GM12878 (cell line): ENCODE results near the gene NEK5. TPM values are rescaled to one million over a fixed set of nuclear protein-coding genes. Genes with fewer than 3 reads are reported as not detected.
A peak's percentile ranks its signal among the peaks of the same experiment; 100 is the strongest.
"Not testable (repeated sequence)": the region's sequence is repeated elsewhere in the genome, so short reads cannot be mapped to it uniquely, and the experiment has no call there.

ENCODE experiments used
- ATAC-seq: fragments of 200-7000 bp; cut with Tn5 transposase; 3 replicates; pipeline ENCODE4 v1.9.1; 2020; ENCODE audit warnings: mild to moderate bottlenecking, moderate library complexity
- BruUV-seq: library from RNA; stranded (reverse); fragments of 400-500 nt; replicated peaks from 2 replicates; lab custom pipeline; 2021; lab: Mats Ljungman, UMichigan
- CTCF ChIA-PET: fragments of 300-600 bp; sonication (Branson Sonifier 250); formaldehyde crosslinking; extraction: SDS; loops from one replicate; lab custom pipeline; 2021; ENCODE audit warnings: inconsistent platforms; lab: Yijun Ruan, JAX
- POLR2A ChIA-PET: fragments of 350-600 bp; formaldehyde crosslinking; extraction: SDS; loops from one replicate; lab custom pipeline; 2021; ENCODE audit warnings: inconsistent platforms; lab: Charles Lee
- RAD21 ChIA-PET: fragments of 300-600 bp; sonication (Branson Sonifier 250); formaldehyde crosslinking; loops from one replicate; lab custom pipeline; 2023; ENCODE audit warnings: antibody characterized with exemption; ENCODE audit not compliant: unreplicated experiment; lab: Charles Lee
- SMC1A ChIA-PET: fragments of 300-600 bp; sonication (Branson Sonifier 250); formaldehyde crosslinking; loops from one replicate; lab custom pipeline; 2023; ENCODE audit not compliant: unreplicated experiment, uncharacterized antibody; lab: Charles Lee
- DNase-seq: peaks from one replicate; pipeline ENCODE4 v3.0.0-alpha.2; 2011; ENCODE audit warnings: low read depth, low spot score
- FAIRE-seq: peaks from 3 replicates; lab custom pipeline; 2011; peaks lifted over from hg19 to GRCh38; lab: Jason Lieb, UNC
- H2AFZ ChIP-seq: 2 replicates; pipeline ENCODE4 v1.6.0; 2011; ENCODE audit warnings: low read depth, low read length, control low read depth; ENCODE audit not compliant: control insufficient read depth
- H3K27ac ChIP-seq: 2 replicates; pipeline ENCODE4 v1.5.1; 2011; ENCODE audit warnings: control low read depth; ENCODE audit not compliant: control insufficient read depth, insufficient read depth
- H3K27me3 ChIP-seq, 2 experiments: replicated peaks in 1 of 2; 2 replicates each; pipeline versions ENCODE4 v1.6.0 to v1.6.1; 2011; ENCODE audit warnings: low read length in 1 of 2; ENCODE audit not compliant: control insufficient read depth in 2 of 2, insufficient read depth in 2 of 2
- H3K36me3 ChIP-seq, 2 experiments: 2 replicates each; pipeline ENCODE4 v1.5.1; 2011; ENCODE audit warnings: low read length in 1 of 2; ENCODE audit not compliant: control insufficient read depth in 2 of 2, insufficient read depth in 2 of 2
- H3K4me1 ChIP-seq: 2 replicates; pipeline ENCODE4 v1.6.1; 2011; ENCODE audit warnings: mild to moderate bottlenecking, low read length, moderate library complexity, mixed read lengths; ENCODE audit not compliant: control insufficient read depth, insufficient read depth
- H3K4me2 ChIP-seq: 2 replicates; pipeline ENCODE4 v1.6.0; 2011; ENCODE audit warnings: control low read depth; ENCODE audit not compliant: control insufficient read depth, insufficient read depth
- H3K4me3 ChIP-seq: fragments of 200-600 bp; sonication (generic); 2 replicates; pipeline ENCODE4 v1.5.1; 2016
- H3K79me2 ChIP-seq: 2 replicates; pipeline ENCODE4 v1.6.0; 2011; ENCODE audit warnings: low read length; ENCODE audit not compliant: control insufficient read depth, insufficient read depth
- H3K9ac ChIP-seq: 2 replicates; pipeline ENCODE4 v1.8.0; 2011; ENCODE audit warnings: low read length, control low read depth, mixed read lengths; ENCODE audit not compliant: control insufficient read depth, insufficient read depth
- H3K9me3 ChIP-seq: replicated peaks from 3 replicates; pipeline ENCODE4 v1.5.1; 2011; ENCODE audit warnings: mild to moderate bottlenecking, low read length; ENCODE audit not compliant: control insufficient read depth, insufficient read depth
- H4K20me1 ChIP-seq: 2 replicates; pipeline ENCODE4 v1.6.0; 2011; ENCODE audit not compliant: control insufficient read depth, insufficient read depth
- E4F1 ChIP-seq: fragments of 450-650 bp; IDR thresholded peaks from 2 replicates; pipeline ENCODE4 v1.6.1; 2018; ENCODE audit warnings: borderline replicate concordance, mild to moderate bottlenecking; ENCODE audit not compliant: partially characterized antibody
- JUNB ChIP-seq: IDR thresholded peaks from 2 replicates; pipeline ENCODE4 v1.6.1; 2016; ENCODE audit warnings: antibody characterized with exemption, mild to moderate bottlenecking
- RUNX3 ChIP-seq: IDR thresholded peaks from 2 replicates; pipeline ENCODE4 v1.6.1; 2012; ENCODE audit warnings: low read length, inconsistent platforms
- SMC3 ChIP-seq: IDR thresholded peaks from 2 replicates; pipeline ENCODE4 v1.6.1; 2011; ENCODE audit warnings: low read length, improper control_type of control experiment, borderline replicate concordance
- TCF12 ChIP-seq: IDR thresholded peaks from 2 replicates; pipeline ENCODE4 v1.6.1; 2011; ENCODE audit warnings: low read depth, mild to moderate bottlenecking, low read length
- WGBS: methylation state at CpG from one replicate; pipeline ENCODE4 v1.1.6; 2016; ENCODE audit warnings: low lambda C conversion rate; ENCODE audit not compliant: insufficient replicate concordance, insufficient coverage; ENCODE audit errors: missing lambda C conversion rate; 5-methylcytosine and 5-hydroxymethylcytosine counted together
- in situ Hi-C: fragments of 300-500 bp; cut with MboI; formaldehyde crosslinking; loops from 9 replicates; pipeline ENCODE4 v1.14.3; 2018; ENCODE audit warnings: mixed read lengths
- intact Hi-C: fragments of 100-400 bp; cut with micrococcal nuclease; formaldehyde crosslinking; loops from one replicate; pipeline ENCODE4 v1.14.2; 2022; ENCODE audit not compliant: unreplicated experiment
- polyA plus RNA-seq, 11 experiments: library from polyadenylated mRNA; depleted of rRNA in 4 of 11; unstranded in 6 of 11; stranded (reverse) in 5 of 11; fragments of >200 nt; fragmentation: Nextera tagmentation in 4 of 11; fragmentation: Illumina TruSeq in 1 of 11; extraction: Ambion mirVana in 4 of 11; extraction: Trizol in 1 of 11; gene quantifications; 1 replicate in 1 of 11; 2 replicates in 10 of 11; pipeline versions ENCODE4 v1.2.1 to v1.2.3, GENCODE V29; 2011 to 2016; ENCODE audit warnings: inconsistent platforms in 2 of 11, missing spikeins in 2 of 11, low read depth in 1 of 11
- total RNA-seq, 4 experiments: library from RNA; depleted of rRNA in 3 of 4; stranded (reverse); fragments of >200 nt in 3 of 4; fragmentation: Illumina TruSeq in 1 of 4; extraction: Trizol in 1 of 4; gene quantifications; 2 replicates each; pipeline versions ENCODE4 v1.2.1 to v1.2.3, GENCODE V29; 2013 to 2021
- TF ChIP-seq, protein P1 (sequence below): fragments of 450-650 bp; IDR thresholded peaks from 2 replicates; pipeline ENCODE4 v1.6.1; 2018; ENCODE audit warnings: mild to moderate bottlenecking, low read depth, moderate library complexity; ENCODE audit not compliant: partially characterized antibody
- TF ChIP-seq, protein P2 (sequence below): IDR thresholded peaks from 2 replicates; pipeline ENCODE4 v1.6.1; 2011; ENCODE audit warnings: mild to moderate bottlenecking, low read depth, low read length, moderate library complexity; ENCODE audit not compliant: insufficient replicate concordance

NEK5 gene
- total and polyA plus RNA-seq, 10 of the 15 experiments (the other 5 are each of a cell fraction or from before 2014, with no cell fraction given): 0.04 to 0.32 (median 0.20) TPM; not detected in 6

- TF ChIP-seq, protein P1, sequence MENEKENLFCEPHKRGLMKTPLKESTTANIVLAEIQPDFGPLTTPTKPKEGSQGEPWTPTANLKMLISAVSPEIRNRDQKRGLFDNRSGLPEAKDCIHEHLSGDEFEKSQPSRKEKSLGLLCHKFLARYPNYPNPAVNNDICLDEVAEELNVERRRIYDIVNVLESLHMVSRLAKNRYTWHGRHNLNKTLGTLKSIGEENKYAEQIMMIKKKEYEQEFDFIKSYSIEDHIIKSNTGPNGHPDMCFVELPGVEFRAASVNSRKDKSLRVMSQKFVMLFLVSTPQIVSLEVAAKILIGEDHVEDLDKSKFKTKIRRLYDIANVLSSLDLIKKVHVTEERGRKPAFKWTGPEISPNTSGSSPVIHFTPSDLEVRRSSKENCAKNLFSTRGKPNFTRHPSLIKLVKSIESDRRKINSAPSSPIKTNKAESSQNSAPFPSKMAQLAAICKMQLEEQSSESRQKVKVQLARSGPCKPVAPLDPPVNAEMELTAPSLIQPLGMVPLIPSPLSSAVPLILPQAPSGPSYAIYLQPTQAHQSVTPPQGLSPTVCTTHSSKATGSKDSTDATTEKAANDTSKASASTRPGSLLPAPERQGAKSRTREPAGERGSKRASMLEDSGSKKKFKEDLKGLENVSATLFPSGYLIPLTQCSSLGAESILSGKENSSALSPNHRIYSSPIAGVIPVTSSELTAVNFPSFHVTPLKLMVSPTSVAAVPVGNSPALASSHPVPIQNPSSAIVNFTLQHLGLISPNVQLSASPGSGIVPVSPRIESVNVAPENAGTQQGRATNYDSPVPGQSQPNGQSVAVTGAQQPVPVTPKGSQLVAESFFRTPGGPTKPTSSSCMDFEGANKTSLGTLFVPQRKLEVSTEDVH: no peak
- TF ChIP-seq, protein P2, sequence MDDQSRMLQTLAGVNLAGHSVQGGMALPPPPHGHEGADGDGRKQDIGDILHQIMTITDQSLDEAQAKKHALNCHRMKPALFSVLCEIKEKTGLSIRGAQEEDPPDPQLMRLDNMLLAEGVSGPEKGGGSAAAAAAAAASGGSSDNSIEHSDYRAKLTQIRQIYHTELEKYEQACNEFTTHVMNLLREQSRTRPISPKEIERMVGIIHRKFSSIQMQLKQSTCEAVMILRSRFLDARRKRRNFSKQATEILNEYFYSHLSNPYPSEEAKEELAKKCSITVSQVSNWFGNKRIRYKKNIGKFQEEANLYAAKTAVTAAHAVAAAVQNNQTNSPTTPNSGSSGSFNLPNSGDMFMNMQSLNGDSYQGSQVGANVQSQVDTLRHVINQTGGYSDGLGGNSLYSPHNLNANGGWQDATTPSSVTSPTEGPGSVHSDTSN: no peak
- no peak for TF ChIP-seq E4F1
Measured at GRCh38 chr13:52034616-52035226, 94.2 kb downstream of the NEK5 start (continued).

GRCh38 chr13:52033039-52033438 lies 95.8 kb downstream of the NEK5 start:
- TF ChIP-seq RUNX3: 0 out of 2 replicates have a peak, but pooled peaks have one; percentile 31
- peak; percentile 72 for TF ChIP-seq JUNB
- TF ChIP-seq TCF12: 0 out of 2 replicates have a peak, but pooled peaks have one; percentile 35
- TF ChIP-seq SMC3: no peak
- peak; percentile 55 for ATAC-seq
- intact Hi-C loops (no loop called here), in situ Hi-C loops (no loop called here)
- no peak overlapping the region for H3K4me3 ChIP-seq
- ChIA-PET SMC1A (interaction anchor here (1.6 kb wide), 1 partner anchor 13 kb away, joined by 5 read pairs; no protein-coding TSS in a partner anchor), POLR2A (no interaction called here), CTCF (interaction anchor here (0.6 to 1.6 kb wide), 2 partner anchors 29 to 96 kb away, joined by 3 read pairs; partner anchors contain the start of gene NEK5), RAD21 (no interaction called here)
- H3K9me3 ChIP-seq: no peaks in the 10 kb centered on the region
- H3K36me3 ChIP-seq: no peaks in the 10 kb centered on the region; a peak in 1 of 4 replicates
- H3K27ac ChIP-seq: no peak overlapping the region
- DNase-seq: no peak
- no TSS peak for BruUV-seq
- no peak for FAIRE-seq
- H3K27me3 ChIP-seq: no peaks in the 10 kb centered on the region
- no peaks in the 10 kb centered on the region for H3K4me1 ChIP-seq
- no peak overlapping the region for H3K4me2 ChIP-seq
- WGBS: 15% methylated on average over 2 of the region's 2 CpGs
- H3K79me2 ChIP-seq: no peaks in the 10 kb centered on the region
- no peaks in the 10 kb centered on the region for H4K20me1 ChIP-seq
- no peak overlapping the region for H2AFZ ChIP-seq
- H3K9ac ChIP-seq: no peak overlapping the region

- ATAC-seq, RAD21 ChIA-PET, H3K9me3 ChIP-seq, H3K4me3 ChIP-seq, H3K36me3 ChIP-seq, POLR2A ChIA-PET, CTCF ChIA-PET, H4K20me1 ChIP-seq, H3K79me2 ChIP-seq, H2AFZ ChIP-seq, intact Hi-C loops, H3K27ac ChIP-seq, FAIRE-seq, in situ Hi-C loops, H3K4me1 ChIP-seq, DNase-seq, BruUV-seq, H3K27me3 ChIP-seq, H3K9ac ChIP-seq, H3K4me2 ChIP-seq: not testable (repeated sequence)
- 94% methylated on average over 5 of the region's 6 CpGs for WGBS
- SMC1A ChIA-PET: interaction anchor here (1.5 kb wide), 1 partner anchor 10 kb away, joined by 3 read pairs; no protein-coding TSS in a partner anchor
Measured at GRCh38 chr13:52030401-52030800, 98.5 kb downstream of the NEK5 start.
